T-helper 9 cell (primary cell): Measurements from ENCODE around the gene OPRM1.
"Not testable (repeated sequence)": the region's sequence is repeated elsewhere in the genome, so short reads cannot be mapped to it uniquely, and the experiment has no call there.

Source experiments
- DNase-seq: peaks from one replicate; pipeline ENCODE4 v3.0.0-alpha.2; 2020

OPRM1 gene

GRCh38 chr6:154213782-154214181 is 174.7 kb downstream of the OPRM1 start:
- no peak for DNase-seq

- no peak for DNase-seq
Observed at GRCh38 chr6:154218301-154218700, 179.3 kb downstream of the OPRM1 start.

DNA sequence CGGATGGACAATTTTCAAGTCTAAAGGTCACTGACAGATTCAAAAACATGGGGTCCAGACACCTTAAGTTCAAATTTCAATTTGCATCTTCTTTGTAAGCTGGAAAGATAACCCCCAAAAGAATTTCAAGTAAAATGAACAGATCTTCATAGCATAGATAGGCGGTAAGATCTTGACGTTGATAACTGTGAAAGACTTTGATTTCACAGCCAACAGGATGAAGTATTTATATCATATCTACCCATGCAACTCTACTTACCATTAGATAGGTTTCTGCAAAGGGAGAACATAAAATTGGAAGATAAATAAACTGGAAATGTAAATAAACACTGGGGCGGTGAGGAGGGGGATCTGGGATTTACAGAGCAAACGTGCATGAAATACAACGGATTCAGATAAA is 179.7 kb downstream of the OPRM1 start:
- no peak for DNase-seq

DNA sequence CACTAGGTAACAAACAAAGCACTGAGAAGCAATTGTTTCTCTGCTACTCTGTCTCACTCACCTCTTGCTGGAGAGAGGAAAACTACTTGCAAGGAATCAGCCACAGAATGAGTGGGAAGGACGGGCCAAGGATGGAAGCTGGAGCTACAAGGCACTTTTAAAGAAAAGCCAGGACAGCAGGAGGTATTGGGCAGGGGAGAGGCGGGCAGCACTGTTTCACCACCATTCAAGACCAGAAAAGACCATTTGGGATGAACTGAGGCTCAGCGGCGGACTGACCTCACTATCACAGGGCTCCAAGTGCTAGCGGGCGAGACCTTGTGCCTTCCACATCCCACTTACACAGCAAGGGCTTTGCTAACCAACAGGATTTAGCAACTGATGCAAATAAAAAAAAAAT is 180.2 kb downstream of the OPRM1 start:
- DNase-seq: no peak

DNA sequence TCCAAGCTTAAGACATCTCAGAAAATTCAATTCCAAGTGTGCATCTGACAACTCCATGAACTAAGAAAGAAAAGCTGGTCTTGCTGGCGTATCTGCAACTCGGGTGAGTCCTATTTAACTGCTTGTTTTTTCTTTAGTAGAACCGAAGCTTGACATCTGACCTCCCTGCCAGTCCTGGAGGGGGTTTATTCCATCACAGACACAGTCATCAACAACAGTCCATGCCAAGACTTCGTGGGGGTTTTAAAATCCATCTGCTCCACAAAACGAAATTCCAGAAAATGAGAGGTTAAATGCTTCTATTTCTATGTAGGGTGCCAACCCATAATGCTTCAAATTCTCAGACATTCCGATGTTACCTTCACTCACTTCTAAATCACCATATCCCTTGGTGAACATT is 183.7 kb downstream of the OPRM1 start:
- no peak for DNase-seq

DNA sequence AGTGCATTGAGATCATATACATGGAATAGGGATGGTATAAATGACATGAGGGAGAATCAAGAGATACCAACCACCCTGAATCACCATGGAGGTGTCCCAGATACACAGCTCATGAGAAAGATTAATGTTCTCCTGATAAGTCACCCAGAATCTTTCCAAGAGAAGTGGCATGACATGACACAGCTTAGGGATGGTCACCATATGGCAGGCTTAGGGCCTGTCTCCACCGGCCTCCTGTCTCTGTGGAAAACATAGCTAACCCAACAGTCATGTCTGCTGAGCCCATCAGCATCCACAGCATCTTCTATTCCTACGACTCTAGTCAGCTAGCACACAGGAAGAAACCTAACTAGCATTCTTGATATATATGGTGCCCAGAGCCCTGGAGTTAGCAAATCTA is 184.3 kb downstream of the OPRM1 start:
- no peak for DNase-seq

DNA sequence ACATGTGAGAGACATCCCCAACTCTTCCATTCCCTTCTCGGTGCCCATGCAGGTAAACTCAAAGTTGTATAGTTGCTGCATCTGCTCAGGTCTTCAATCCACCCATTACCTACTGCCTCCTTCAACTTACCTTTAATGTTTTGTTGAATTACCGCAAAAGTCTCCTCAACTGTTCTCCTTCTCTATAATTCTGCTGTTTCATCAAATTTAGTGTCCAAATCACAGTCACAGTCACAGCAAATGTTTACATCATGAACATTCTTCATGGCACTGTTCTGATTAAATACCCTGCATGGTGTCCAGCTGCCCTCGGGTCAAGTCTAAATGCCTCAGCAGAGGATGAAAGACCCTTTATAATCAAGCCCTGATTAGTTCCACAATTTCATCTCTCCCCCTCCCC is 187.4 kb downstream of the OPRM1 start:
- DNase-seq: no peak

DNA sequence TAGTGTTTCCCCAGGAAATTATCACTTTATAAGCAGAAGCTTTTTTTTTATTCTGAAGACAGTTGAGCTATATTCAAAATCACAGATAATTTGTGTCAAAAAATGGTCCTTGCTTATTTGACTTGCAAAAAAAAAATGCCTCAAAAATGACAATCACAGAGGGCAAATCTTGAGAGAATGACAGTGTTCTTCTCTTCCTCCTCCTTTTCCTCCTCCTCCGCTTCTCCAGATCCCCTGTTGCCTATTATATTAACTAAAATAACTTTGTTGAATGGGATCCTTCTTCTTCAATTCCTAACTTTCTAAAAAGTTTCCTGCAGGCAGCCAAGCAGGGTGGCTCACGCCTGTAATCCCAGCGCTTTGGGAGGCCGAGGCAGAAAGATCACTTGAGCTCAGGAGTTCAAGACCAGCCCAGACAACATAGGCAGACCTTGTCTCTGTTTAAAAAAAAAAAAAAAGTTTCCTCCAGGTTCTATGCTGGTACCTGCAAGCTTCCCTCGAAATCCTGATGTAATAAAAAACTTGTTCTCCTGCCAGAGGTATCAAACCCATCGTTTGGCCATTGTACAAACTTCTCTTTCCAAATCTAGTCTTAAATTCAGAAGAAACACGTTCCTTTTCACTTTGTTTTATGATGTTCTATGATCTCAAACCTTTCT is 189.0 kb downstream of the OPRM1 start:
- no peak for DNase-seq

DNA sequence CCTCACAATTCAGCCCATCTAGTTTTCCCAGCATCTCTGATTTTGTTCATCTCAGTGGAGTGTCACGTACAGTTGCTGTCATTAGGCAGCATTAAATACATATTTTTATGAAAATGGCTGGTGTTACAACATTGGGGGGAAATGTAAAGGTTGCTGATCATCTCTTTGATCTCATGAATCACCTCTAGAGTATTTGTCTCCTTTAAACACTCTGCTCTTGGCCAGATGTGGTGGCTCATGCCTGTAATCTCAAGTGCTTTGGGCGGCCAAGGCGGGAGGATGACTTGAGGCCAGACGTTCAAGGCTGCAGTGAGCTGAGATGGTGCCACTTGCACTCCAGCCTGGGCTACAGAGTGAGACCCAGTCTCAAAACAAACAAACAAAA is 189.5 kb downstream of the OPRM1 start:
- DNase-seq: no peak

DNA sequence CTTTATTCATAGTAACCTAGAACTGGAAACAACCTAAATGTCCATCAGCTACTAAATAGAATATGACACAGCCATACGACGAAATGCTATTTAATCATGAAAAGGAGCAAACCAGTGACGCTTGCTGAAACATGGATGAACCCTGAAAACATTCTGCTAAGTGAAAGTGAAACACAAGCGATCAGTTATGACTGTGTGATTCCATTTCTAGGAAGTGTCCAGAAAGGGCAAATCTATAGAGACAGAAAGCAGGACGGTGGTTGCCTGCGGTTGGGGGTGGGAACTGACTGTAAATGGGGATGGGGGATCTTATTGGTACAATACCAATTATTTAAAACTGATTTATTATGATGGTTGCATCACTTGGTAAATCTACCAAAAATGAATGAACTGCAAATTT is 190.7 kb downstream of the OPRM1 start:
- DNase-seq: no peak

DNA sequence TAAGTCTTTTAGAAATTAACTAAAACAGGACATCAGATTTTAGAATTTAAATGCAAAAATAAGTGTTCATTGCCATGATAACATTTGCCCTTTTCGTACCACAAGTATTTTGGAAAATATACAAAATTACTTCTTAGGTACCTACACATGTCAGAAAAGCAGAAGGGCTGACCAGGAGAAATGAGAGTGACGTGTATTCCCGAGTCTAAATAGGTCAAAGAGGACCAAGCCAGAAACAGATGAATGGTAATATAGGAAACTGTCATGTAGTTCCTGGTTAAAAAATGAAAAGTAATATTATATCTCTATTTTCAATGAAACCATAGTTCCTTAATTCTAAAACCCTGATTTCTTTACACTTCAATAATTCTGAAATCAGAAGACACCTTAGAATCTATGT is 191.4 kb downstream of the OPRM1 start:
- no peak for DNase-seq

- DNase-seq: no peak
Observed at GRCh38 chr6:154230910-154231595, 192.0 kb downstream of the OPRM1 start.

GRCh38 chr6:154232013-154232910 is 193.2 kb downstream of the OPRM1 start:
- no peak for DNase-seq

- no peak for DNase-seq
Observed at GRCh38 chr6:154233383-154233782, 194.3 kb downstream of the OPRM1 start.

- DNase-seq: no peak
Observed at GRCh38 chr6:154234019-154234772, 195.2 kb downstream of the OPRM1 start.

DNA sequence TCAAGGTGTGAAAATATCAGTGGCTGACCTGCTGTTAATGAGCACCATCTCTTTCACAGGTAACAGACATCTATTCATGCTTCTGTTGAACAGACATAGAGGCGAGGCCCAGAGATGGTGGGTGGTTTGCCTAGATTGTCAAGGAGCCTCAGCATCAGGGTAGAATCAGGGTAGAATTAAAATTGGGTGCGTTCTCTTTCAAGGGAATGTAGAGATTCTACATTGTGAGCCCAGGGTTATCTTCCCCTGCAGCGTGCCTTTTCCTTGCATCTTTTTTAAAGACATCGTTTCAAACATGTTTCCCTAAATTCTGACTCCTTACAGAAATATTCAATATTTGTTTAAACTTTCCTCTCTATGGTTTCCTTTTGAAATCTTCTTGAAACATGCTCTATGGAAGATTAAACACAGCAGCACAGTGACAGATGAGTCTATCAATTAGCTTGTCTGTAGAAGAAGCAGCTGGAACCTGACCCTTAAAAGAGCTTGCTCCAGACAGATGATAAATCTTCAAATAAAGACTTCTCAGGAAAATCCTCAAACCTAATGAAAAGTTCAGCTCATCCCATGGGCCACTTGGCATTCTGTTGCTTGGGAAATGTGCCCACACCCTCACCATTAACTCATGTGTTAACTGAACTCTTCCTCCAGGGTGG is 197.7 kb downstream of the OPRM1 start:
- no peak for DNase-seq

DNA sequence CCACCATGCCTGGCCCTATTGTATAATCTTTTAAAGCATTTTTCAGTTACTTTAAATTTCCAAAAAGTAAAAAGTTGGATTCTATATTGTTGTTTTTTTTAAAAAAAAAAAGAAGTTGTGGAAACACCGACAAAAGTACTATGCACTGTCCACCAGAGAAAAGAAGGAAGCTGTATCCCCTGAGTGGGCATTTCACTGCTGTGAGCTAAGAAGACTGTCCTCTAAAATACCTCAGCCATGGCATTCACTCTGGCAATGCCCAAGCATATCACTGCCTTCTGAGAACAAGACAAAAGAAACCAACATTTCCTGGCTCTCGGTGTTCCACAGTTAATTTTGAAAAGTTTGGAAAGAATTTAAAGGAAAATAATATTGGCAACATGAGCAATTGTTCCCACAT is 199.8 kb downstream of the OPRM1 start:
- no peak for DNase-seq

DNA sequence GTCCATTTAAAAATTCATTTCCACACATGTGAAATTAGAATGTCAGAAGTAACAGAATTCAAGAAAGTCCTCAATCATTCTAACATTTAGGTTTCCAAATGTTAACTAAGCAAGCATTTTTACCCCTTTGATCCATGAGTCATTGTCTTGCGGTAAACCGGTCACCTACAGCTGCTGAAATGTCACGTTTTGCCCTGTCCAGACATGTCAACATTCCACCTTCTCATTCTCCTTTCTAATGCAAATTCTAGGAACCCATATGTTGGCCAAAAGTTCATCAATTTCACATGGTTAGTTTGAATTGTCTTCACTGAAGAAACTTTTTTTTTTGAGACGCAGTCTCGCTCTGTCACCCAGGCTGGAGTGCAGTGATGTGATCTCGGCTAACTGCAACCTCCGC is 200.4 kb downstream of the OPRM1 start:
- DNase-seq: no peak

DNA sequence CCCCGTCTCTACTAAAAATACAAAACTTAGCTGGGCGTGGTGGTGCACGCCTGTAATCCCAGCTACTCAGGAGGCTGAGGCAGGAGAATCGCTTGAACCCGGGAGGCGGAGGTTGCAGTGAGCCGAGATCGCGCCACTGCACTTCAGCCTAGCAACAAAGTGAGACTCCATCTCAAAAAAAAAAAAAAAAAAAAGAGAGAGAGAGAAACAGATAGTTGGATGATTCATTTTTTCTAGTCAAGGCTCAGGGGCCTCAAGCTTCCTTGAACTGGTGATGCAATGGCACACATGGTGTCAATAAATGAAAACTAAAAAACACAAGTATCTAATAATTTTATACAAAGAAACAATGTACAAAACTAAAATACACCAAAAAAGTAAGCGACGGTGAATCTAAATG is 202.0 kb downstream of the OPRM1 start:
- DNase-seq: not testable (repeated sequence)

DNA sequence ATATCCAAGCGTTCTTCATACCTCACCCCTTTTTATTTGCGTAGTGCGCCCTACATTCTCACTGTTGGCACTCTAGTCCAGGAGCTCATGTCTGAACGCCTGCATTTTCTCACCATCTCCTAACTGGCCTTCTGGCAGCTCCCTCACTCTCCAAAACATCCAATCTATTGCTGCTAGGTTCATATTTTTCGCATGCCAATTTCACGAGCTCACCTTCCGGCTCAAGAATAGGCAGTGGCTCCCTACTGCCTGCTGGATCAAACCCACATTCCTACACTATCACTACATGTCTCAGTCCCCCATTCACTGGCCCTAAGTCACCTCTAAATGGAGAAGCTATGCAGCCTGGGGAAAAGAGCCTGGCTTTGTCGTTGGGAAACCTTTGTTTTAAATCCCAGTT is 202.5 kb downstream of the OPRM1 start:
- no peak for DNase-seq

- DNase-seq: no peak
Observed at GRCh38 chr6:154242617-154243357, 203.7 kb downstream of the OPRM1 start.
